Thoracic aorta (tissue), 2 donors: ENCODE data around the gene ABCA13. TPM values are rescaled to one million over a fixed set of nuclear protein-coding genes. Genes with fewer than 3 reads are reported as not detected.

ENCODE experiments used
- ATAC-seq: fragments of 150-250 bp; one replicate; pipeline ENCODE4 v1.8.0; 2017; ENCODE audit warnings: low read depth; ENCODE audit not compliant: insufficient number of reproducible peaks, low FRiP score
- DNase-seq: peaks from one replicate; pipeline ENCODE4 v3.0.0-alpha.2; 2020; ENCODE audit warnings: low spot score
- H3K27ac ChIP-seq, 2 donors: fragments of 200-600 bp; sonication (generic); 1 replicate in 1 of 2; 2 replicates in 1 of 2; pipeline ENCODE4 v1.5.1; 2016; ENCODE audit warnings: mild to moderate bottlenecking in 2 of 2, moderate library complexity in 2 of 2
- H3K27me3 ChIP-seq: fragments of 200-600 bp; sonication (generic); replicated peaks from 2 replicates; pipeline ENCODE4 v1.6.0; 2016; ENCODE audit warnings: mild to moderate bottlenecking; ENCODE audit not compliant: insufficient read depth
- H3K36me3 ChIP-seq: fragments of 200-600 bp; sonication (generic); one replicate; pipeline ENCODE4 v1.5.1; 2016
- H3K4me1 ChIP-seq, 2 donors: fragments of 200-600 bp; sonication (generic); 1 replicate in 1 of 2; 2 replicates in 1 of 2; pipeline versions ENCODE4 v1.5.1 to v1.6.0; 2016; ENCODE audit warnings: low read depth in 2 of 2, mild to moderate bottlenecking in 1 of 2; ENCODE audit not compliant: control insufficient read depth in 1 of 2
- H3K4me3 ChIP-seq: fragments of 200-600 bp; sonication (generic); 2 replicates; pipeline ENCODE4 v1.5.1; 2016; ENCODE audit warnings: mild to moderate bottlenecking
- H3K9me3 ChIP-seq: fragments of 200-600 bp; sonication (generic); 2 replicates; pipeline ENCODE4 v1.5.1; 2016
- CTCF ChIP-seq: fragments of 200-600 bp; sonication (generic); IDR thresholded peaks from one replicate; pipeline ENCODE4 v1.5.1; 2019; ENCODE audit warnings: antibody characterized with exemption
- total RNA-seq, 2 donors: library from RNA; depleted of rRNA; stranded (reverse); fragments of >200 nt; gene quantifications; one replicate each; pipeline versions ENCODE4 v1.1.0 to v1.2.3, GENCODE V29; 2016

ABCA13 gene
- total RNA-seq, 2 donors from 2014 or later = not detected

DNA sequence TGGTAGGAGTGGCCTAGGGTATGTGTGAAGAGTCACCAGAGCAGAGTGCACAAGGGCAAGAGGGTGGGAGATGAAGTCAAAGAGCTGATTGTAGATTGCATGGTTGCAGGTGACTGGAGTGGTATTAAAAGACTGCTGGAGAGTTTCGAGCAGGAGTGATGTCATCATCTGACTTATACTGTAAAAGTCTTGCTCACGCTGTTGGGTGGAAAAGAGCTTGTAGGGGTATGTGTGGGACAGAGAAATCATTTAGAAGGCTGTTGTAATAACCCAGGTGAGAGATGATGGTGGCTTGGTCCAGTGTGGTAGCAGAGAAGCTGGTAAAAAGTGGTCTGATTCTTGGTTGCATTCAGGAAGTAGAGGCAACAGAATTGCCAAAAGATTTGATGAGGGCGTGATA is 184.1 kb downstream of the ABCA13 start:
- H3K4me3 ChIP-seq = no peak overlapping the region
- H3K4me1 ChIP-seq = no peaks in the 10 kb centered on the region
- H3K27ac ChIP-seq = no peak overlapping the region
- H3K9me3 ChIP-seq = no peaks in the 10 kb centered on the region
- no peak for TF ChIP-seq CTCF
- no peaks in the 10 kb centered on the region for H3K27me3 ChIP-seq
- no peak for ATAC-seq
- no peaks in the 10 kb centered on the region for H3K36me3 ChIP-seq
- DNase-seq = no peak

DNA sequence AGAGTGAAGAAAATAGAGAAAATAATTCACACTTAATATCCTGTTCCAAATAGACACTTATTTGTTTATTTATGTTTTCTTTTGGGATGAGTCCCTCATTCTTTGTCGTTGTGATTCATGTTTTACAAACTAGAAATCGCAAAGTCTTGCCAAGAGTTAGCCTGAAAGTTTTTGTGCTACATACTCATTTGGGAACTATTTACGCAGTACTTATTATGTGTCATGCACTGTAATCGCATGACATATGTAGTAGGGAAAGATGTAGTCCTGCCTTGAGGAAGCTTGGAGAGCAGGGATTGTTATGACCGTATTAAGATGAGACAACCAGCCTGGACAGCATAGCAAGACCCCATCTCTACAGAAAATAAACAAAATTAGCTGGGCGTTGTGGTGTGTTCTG is 189.3 kb downstream of the ABCA13 start:
- DNase-seq (no peak), ATAC-seq (no peak)
- TF ChIP-seq CTCF = no peak
- Histone ChIP-seq H3K4me1 (no peaks in the 10 kb centered on the region), H3K36me3 (no peaks in the 10 kb centered on the region), H3K27ac (no peak overlapping the region), H3K9me3 (no peaks in the 10 kb centered on the region), H3K4me3 (no peak overlapping the region), H3K27me3 (no peaks in the 10 kb centered on the region)

- no peak for TF ChIP-seq CTCF
- Histone ChIP-seq H3K36me3 (no peaks in the 10 kb centered on the region), H3K4me3 (no peak overlapping the region), H3K27me3 (no peaks in the 10 kb centered on the region), H3K9me3 (no peaks in the 10 kb centered on the region), H3K4me1 (no peaks in the 10 kb centered on the region), H3K27ac (no peak overlapping the region)
- DNase-seq (no peak), ATAC-seq (no peak)
Measured at GRCh38 chr7:48363174-48363573, 191.9 kb downstream of the ABCA13 start.

GRCh38 chr7:48365010-48365409 is 193.8 kb downstream of the ABCA13 start:
- H3K9me3 ChIP-seq = no peaks in the 10 kb centered on the region
- DNase-seq (no peak), ATAC-seq (no peak)
- H3K27me3 ChIP-seq = no peaks in the 10 kb centered on the region
- no peaks in the 10 kb centered on the region for H3K4me1 ChIP-seq
- TF ChIP-seq CTCF = no peak
- H3K4me3 ChIP-seq = no peak overlapping the region
- no peak overlapping the region for H3K27ac ChIP-seq
- H3K36me3 ChIP-seq = no peaks in the 10 kb centered on the region

- TF ChIP-seq CTCF = no peak
- ATAC-seq (no peak), DNase-seq (no peak)
- Histone ChIP-seq H3K4me1 (no peaks in the 10 kb centered on the region), H3K4me3 (no peak overlapping the region), H3K9me3 (peaks cover 5% of the 10 kb centered on the region), H3K27me3 (no peaks in the 10 kb centered on the region), H3K27ac (no peak overlapping the region), H3K36me3 (no peaks in the 10 kb centered on the region)
Measured at GRCh38 chr7:48366096-48366495, 194.8 kb downstream of the ABCA13 start.
